Inflammatory macrophage treated with lipopolysaccharide for 1 hour (primary cell): ENCODE results near the gene PSMB2.

ENCODE experiments used
- DNase-seq, 2 donors: peaks; one replicate each; pipeline ENCODE4 v3.0.0-alpha.2; 2020 to 2022

PSMB2 gene

GRCh38 chr1:35640380-35641232 is 720 bp downstream of the PSMB2 start:
- DNase-seq: no peak

- DNase-seq: peak; percentile 70 to 78
Observed at GRCh38 chr1:35637401-35637809, 3.9 kb downstream of the PSMB2 start.

GRCh38 chr1:35633547-35633946 is 7.8 kb downstream of the PSMB2 start:
- DNase-seq: no peak

GRCh38 chr1:35631396-35631795 is 9.9 kb downstream of the PSMB2 start:
- no peak for DNase-seq

- no peak for DNase-seq
Observed at GRCh38 chr1:35629051-35629450, 12.3 kb downstream of the PSMB2 start.

- DNase-seq: no peak
Observed at GRCh38 chr1:35623832-35624231, 17.5 kb downstream of the PSMB2 start.

- no peak for DNase-seq
Observed at GRCh38 chr1:35622510-35623178, 18.7 kb downstream of the PSMB2 start.

GRCh38 chr1:35619237-35620121 is 21.8 kb downstream of the PSMB2 start:
- no peak for DNase-seq

- no peak for DNase-seq
Observed at GRCh38 chr1:35615440-35615839, 25.9 kb downstream of the PSMB2 start.

GRCh38 chr1:35611655-35612054 is 29.7 kb downstream of the PSMB2 start:
- no peak for DNase-seq

GRCh38 chr1:35605867-35606182 is 35.5 kb downstream of the PSMB2 start:
- no peak for DNase-seq

GRCh38 chr1:35605071-35605866 is 36.1 kb downstream of the PSMB2 start:
- DNase-seq: no peak

- DNase-seq: no peak
Observed at GRCh38 chr1:35603941-35604340, 37.4 kb downstream of the PSMB2 start.

- no peak for DNase-seq
Observed at GRCh38 chr1:35603468-35603867, 37.9 kb downstream of the PSMB2 start.

- no peak for DNase-seq
Observed at GRCh38 chr1:35600593-35600992, 40.7 kb downstream of the PSMB2 start.

- DNase-seq: no peak
Observed at GRCh38 chr1:35599411-35599810, 41.9 kb downstream of the PSMB2 start.

- DNase-seq: no peak
Observed at GRCh38 chr1:35598895-35599294, 42.4 kb downstream of the PSMB2 start.

- no peak for DNase-seq
Observed at GRCh38 chr1:35597870-35598269, 43.5 kb downstream of the PSMB2 start.

GRCh38 chr1:35595684-35596083 is 45.6 kb downstream of the PSMB2 start:
- DNase-seq: no peak

- DNase-seq: no peak
Observed at GRCh38 chr1:35594005-35594760, 47.1 kb downstream of the PSMB2 start.

GRCh38 chr1:35592991-35593769 is 48.1 kb downstream of the PSMB2 start:
- DNase-seq: peak; percentile 56 to 78
